ENCODE data around the gene SLC30A5.

GRCh38 chr5:69092969-69093368, 845 bp upstream of the SLC30A5 start:
- no peak for TF ChIP-seq CTCF (IDR thresholded peaks at IDR 0.05)
- TF ChIP-seq POLR2A (IDR thresholded peaks at IDR 0.05), result no peak

Data from adrenal gland (tissue), 5 donors.